Amniotic epithelial cell (primary cell): ENCODE data around the gene CWF19L2.
"Not testable (repeated sequence)": the region's sequence is repeated elsewhere in the genome, so short reads cannot be mapped to it uniquely, and the experiment has no call there.

Source experiments
- DNase-seq: peaks from one replicate; pipeline ENCODE4 v3.0.0-alpha.2; 2010; ENCODE audit warnings: low read depth

The CWF19L2 gene

DNA sequence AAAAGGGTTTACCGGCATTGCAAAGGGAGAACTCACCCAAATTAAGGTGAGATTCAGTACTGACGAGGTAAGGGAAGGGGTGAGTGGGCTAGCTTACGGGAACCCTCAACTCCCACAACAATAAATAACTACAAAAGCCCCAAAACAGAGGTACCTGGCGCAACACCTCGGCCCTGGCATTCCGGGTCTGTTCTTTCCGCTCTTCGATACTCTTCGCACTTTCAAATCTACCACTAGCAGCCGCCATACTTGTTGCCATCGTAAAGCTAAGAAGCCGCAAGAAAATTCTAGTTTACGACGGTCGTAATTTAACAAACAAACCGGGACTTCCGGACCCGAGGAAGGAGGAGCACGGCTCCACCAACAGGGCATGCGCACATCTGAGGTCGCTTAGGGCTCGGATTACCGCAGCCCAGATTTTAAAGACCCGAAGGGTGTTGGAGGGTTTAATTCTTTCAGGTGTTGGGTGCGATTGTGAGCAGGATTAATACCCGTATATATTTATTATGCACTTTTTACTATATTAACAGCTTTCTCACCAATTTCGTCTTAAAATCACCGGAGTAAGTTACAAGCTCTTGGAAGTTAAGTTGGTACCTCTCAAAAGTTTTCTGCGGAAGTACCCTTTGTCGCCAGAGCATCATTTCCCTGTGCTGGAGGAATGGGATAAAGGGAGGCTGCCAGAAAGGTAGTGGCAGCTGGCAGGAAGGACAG, at the start of gene CWF19L2:
CWF19L2 (minus strand) TSS at position 268 of the 714 bp plus-strand sequence; CDS start at position 259, 9 bp downstream.
- peak; percentile 94 for DNase-seq

DNA sequence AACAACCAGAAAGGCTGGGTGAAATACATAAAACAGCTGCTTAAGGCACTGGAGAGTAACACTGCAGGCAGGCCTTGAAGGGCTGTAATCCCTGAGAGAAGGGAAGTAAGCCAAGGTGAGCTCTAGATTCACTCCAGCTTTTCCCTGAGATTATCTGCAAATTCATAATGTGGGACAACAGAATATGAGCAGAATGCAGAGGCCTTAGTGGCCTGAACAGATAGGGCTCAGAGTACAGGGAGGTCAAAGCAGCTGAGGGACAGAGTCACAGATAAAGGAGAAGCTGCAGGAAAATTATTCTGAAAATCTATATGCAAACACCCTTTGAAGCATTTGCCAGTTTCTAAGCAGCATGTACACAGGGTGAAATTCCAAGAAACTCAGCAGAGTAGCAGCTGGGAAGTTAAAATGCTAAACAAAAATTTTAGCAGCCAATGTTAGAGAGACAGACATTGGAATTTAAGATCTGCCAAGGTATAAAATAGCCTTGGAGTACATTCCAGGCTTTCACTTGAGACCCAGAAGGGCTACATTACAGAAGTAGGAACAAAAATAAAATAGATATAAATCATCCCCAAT, 48.1 kb upstream of the CWF19L2 start:
- DNase-seq: no peak

DNA sequence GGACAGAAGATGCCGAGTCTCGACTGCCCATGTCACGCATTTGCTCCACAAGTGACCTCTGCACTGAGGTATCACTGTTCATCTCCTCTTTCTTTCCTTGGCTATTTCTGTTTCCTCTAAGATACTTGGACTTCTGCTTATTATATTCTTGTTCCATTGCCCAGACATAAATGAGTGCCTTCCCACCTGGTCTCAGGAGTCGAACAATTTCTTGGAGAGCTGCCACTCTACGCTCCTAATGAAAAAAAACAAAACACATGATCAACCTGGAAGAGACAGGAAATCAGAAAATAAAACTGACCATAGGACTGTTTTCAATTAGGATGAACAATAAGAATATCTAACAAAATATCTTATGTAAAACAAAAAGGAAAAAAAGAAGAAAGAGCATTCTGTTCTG, 47.4 kb upstream of the CWF19L2 start:
- DNase-seq: no peak

DNA sequence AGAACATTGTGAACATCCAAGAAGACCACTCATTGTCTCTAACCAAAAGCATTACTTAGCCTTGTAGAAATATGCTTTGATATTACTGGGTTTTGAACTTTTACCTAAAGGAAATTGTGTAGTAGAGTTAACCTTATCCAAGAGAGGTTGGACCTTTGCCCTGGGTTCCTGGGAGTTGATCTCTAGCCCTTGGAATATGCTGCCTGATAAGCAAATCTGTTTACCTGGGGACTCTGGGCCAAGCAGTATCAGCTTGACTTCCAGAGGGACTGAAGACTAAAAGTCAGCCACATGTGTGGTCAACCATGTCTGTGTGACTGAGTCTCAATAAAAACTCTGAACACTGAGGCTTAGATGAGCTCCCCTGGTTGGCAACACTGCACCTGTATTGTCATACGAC, 44.1 kb upstream of the CWF19L2 start:
- no peak for DNase-seq

DNA sequence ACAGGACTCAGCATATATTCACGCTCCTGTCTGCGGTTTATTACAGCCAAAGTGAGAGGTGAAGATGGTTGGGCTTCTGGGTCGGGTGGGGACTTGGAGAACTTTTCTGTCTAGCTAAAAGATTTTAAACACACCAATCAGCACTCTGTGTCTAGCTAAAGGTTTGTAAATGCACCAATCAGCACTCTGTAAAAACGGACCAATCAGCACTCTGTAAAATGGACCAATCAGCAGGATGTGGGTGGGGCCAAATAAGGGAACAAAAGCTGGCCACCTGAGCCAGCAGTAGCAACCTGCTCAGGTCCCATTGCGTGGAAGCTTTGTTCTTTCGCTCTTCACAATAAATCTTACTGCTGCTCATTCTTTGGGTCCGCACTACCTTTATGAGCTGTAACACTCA, 39.7 kb upstream of the CWF19L2 start:
- DNase-seq: not testable (repeated sequence)

DNA sequence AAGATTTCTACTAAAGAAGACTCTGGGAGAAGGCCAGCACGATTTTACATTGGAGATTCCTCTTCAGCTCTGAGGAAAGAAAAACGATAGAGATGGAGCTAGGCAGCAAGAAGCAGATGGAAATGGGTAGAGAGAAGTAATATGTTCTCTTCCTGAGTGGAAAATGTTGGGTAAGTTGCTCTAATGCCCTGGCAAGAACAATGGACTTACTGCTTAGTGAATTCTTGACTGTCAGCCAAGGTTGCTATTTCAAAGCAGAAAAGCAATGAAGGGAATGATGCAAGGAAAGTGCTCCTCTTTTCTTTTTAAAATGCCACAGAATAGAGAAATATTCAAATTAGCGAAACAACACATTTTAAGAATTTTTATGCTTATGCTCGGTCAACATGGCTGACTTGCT, 38.4 kb upstream of the CWF19L2 start:
- DNase-seq: peak; percentile 86

DNA sequence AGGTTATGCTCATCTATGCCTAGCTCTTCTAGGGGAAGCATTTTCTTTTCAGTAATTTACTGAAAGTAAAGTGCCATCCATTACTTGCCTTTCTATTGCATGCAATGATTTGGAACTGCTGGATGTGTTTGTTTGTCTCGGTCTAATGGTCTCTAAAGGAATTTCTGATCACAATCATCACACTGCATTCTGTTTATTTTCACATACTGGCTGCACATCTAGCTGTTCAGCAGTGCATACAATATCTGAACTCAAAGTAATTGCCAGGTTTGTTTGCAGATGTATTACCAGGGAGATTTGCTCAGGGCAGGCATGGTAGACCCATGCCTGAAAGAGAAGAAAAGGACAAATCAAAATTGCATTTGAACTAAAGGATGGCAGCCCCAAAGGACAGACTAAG, 36.4 kb upstream of the CWF19L2 start:
- DNase-seq: no peak

DNA sequence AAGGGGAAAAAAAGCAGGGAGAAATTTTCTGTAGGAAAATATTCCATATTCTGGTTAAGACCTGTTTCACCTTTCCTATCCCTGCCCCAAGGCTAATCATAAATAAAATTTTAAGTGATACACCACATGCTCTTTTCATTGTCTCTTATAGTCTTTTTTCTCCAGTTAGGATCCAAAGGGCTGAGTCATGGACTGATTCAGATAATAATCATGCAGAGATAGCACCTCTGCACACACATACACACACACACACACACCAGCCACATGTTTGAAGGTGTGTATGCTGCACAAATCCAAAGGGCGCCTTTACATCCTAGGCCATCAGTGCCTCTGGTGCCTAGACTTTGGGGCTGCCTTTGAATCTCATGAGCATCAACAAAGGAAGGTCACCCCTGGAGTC, 35.5 kb upstream of the CWF19L2 start:
- peak; percentile 66 for DNase-seq

DNA sequence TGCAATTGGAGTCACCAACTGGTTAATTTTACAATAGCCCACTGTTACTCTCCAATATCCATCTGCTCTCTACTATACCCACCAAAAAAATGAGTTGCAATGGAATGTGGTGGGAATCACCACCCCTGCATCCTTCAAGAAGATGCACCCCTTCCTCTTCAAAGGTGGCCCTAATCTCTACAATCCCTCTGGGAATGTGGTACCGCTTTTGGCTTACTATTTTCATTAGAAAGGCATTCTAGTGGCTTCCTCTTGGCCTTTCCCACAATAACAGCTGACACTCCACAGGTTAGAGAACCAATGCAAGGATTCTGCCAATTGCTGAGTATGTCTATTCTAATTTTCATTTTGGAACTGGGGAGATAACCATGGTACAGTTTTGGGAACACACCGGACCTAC, 33.2 kb upstream of the CWF19L2 start:
- no peak for DNase-seq

DNA sequence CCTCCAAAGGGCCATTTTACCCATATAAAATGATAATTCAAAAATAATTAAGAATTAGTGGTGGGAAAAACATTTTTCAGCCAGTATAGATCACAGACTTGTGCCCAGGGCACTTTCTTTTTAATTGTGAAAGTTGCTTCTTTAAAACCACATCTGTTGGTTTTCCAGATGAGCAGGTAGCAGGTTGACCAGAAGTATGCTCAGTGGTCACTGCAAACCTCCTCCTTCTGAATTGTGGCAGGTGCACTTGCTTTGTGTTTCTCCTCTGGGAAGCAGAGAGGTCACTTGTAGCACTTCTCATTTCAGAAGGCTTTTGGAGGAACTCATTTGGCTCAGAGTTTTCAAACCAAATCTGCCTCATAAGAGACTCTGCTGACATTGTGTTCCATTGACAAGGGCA, 24.6 kb upstream of the CWF19L2 start:
- no peak for DNase-seq

DNA sequence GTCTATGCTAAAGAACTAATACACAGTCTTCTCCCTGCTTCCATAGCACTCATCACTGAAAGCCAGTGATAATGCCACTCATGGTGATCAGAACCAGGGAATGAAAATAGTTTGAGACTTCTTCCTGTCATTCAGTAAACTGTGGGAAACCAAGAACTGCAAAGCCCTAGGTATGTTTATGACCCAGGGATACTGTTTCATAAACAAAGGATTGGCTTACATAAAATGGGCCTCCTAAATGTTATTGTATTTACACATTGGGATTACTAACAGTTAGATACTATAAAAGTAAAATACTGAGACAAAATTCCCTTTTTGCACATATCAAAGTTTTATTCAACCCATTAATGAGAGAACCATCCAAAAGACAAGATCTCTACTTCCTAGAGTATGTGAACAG, 21.3 kb upstream of the CWF19L2 start:
- DNase-seq: no peak

DNA sequence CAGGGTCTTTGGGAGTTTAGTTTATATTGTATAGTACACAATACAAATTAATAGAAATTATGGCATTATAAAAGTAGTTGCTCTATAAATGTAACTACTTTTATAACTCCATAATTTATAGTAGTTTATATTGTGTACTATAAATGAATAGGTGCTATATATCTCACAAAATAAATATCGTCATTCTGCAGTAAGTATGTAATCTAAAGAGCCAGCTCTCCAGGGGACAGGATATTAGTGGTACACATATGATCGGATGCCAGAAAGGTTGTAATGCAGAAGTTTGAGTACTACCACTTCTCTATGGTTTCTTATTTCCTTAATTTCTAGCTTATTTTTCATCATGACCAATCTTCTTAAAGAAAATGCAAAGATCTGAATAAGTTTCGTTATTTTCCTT, 20.2 kb upstream of the CWF19L2 start:
- DNase-seq: no peak

DNA sequence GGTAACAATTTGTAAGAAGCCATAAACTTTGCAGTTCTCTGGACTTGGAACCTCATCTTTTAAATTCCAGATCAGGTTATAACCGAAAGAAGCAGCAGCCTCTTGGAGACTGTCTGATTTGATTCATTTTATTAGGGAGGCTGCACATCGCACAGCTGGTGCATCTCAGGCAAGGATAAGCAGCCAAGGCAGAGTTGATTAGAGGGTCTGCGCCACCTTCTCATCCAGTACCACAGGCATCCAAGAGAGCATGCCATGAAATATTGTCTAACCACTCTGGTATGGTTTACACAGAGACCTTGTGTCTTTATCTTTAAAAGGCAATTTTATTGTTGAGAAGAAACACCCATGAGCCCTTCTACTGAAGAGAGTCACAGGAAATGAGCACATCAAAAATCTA, 16.2 kb upstream of the CWF19L2 start:
- no peak for DNase-seq

DNA sequence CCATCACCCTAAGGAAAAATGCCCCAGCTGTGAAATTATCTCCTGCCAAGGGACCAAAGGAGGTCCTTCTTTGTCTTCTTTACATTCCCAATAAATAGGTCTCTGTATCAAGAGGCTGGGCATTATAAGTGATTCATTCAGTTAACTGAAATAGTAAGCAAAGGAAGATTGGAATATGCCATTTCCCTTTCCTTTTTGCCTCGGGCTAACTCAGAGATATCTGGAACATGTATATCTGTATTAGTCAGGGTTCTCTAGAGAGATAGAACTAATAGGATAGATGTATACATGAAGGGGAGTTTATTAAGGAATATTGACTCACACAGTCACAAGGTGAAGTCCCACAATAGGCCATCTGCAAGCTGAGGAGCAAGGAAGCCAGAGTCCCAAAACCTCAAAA, 15.3 kb upstream of the CWF19L2 start:
- DNase-seq: no peak

DNA sequence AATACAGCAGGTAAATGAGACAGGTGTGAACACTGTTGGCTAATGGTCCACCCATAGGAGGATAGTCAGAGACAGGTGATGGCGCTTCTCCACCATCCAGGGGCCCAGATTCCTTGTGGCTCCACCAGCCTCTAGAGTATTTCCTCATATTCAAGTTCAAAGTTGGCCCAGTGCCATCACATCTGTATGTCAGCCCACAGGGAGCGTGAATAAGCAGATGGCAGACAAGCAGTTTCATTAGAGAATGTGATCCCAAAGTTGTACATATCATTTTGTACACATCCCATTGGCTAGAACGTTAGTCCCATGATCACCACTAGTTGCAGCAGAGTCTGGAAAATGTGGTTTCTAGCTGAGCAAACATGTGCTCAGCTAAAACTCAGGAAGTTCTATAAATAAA, 11.0 kb upstream of the CWF19L2 start:
- DNase-seq: peak; percentile 19

DNA sequence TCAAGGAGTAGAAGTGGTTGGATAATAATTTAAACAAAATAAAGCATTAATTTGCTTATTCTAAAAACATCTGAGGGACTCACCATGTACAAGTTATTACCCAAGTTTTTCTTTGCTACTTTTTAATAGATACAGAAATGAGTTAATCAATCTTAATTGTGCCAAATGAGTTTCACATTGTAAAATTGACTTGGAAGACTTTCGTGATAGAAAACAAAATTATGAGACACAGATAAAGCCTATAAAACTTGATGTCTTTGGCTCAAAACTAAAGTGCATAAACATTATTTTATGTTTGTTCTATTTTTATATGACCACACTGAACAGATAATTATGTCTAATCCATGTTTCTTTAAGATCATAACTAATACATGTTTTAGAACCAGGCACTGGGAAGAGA, 10.1 kb upstream of the CWF19L2 start:
- DNase-seq: no peak

DNA sequence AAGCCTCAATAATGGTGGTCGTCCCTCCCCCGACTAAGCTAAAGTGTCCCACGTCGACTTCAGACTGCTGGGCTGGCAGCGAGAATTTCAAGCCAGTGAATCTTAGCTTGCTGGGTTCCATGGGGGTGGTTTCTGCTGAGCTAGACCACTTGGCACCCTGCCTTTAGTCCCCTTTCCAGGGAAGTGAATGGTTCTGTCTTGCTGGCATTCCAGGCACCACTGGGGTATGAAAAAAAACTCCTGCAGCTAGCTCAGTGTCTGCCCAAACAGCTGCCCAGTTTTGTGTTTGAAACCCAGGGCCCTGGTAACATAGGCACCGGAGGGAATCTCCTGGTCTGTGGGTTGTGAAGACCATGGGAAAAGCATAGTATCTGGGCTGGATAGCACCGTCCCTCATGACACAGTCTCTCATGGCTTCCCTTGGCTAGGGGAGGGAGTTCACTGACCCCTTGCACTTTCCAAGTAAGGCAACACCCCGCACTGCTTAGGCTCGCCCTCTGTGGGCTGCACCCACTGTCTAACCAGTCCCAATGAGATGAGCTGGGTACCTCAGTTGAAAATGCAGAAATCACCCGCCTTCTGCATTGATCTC, 8.7 kb upstream of the CWF19L2 start:
- not testable (repeated sequence) for DNase-seq

DNA sequence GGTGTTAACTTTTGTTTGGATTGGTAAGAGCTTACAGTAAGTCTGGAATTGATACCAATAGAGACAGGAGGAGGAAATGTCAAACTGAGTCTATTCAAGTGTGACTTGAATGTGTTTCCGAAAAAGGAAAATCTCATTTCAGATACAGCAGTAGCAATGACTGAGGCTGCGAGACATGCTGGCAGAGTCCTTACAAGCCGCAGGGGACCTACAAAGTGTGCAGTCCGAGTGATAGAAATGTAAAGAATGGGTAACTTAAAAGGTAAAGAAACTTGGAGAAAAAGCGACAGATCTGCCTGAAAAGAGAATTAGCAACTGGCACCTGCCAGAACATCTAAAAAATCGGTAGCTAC, 444 bp downstream of the CWF19L2 start:
- DNase-seq: peak; percentile 1

DNA sequence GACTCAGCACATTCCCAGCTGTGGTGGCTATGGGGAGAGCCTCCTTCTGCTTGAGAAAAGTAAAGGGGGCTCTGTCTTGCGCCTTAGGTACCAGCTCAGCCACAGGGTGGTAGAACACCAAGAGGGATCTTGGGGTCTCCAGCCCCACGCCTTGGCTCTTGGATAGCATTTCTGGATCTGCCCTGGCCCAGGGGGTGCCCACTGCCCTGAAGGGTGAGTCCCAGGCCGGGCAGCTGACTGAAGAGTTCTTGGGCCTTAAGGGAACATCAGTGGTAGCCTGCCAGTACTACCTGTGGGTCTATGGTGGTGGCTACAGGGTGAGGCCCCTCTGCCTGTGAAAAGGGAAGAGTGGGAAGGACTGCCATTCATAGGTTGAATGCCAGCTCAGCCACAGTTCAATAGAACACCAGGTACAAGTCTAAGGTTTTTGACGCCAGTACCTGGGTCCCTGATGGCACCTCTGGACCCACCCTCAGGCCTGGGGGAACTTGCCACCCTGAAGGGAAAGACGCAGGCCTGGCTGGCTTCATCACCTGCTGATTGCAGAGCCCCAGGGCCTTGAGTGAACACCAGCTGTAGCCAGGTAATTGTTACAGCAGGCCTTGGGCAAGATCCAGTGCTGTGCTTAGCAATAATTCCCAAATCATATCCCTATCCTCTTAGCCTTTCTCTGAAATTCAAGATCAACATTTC, 3.9 kb downstream of the CWF19L2 start:
- no peak for DNase-seq

DNA sequence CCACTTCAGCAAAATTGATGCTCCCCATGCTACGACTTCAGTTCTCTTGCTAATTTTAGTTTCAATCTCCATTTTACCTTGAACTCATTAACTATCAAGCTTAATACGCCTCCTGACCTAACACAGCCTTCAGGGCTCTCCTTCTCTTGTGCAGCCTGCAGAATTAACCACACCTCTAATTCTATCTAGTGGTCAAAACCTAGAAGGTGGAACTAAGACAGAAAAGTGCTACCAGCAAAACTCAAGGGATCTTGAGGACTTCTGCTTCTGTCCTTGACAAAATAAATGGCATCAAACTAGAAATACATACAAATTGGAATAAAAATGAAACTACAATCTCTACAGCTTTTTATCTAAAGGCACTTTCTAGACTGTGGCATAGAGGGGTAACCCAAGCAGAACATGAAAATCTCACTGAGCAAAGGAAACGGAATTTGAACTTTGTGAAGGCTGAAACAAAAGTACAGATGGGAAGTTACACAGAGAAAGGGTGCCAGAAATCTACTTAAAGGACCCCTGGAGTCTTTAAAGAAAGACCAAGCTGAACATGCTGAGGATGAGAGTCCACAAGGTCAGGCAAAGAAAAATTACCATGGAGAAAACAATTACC, 10.7 kb downstream of the CWF19L2 start:
- DNase-seq: no peak

DNA sequence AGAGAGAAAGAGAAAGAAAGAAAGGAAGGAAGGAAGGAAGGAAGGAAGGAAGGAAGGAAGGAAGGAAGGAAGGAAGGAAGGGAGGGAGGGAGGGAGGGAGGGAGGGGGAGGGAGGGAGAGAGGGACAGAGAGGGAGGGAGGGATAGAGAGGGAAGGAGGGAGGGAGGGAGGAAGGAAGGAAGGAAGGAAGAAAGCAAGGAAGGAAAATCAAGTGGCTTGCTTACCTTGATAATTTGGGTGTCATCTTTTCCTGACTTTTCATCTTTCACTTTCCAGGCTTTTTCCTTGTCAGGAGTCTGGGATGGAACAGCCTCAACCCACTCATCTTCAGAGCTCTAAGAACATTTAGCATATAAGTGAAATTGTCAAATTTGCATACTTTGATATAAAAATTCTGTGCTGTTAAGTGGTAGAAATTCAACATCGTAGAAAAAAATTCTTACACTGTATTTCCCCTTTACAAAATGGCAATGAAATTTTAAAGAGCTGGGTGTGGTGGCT, 14.9 kb downstream of the CWF19L2 start:
- DNase-seq: no peak

DNA sequence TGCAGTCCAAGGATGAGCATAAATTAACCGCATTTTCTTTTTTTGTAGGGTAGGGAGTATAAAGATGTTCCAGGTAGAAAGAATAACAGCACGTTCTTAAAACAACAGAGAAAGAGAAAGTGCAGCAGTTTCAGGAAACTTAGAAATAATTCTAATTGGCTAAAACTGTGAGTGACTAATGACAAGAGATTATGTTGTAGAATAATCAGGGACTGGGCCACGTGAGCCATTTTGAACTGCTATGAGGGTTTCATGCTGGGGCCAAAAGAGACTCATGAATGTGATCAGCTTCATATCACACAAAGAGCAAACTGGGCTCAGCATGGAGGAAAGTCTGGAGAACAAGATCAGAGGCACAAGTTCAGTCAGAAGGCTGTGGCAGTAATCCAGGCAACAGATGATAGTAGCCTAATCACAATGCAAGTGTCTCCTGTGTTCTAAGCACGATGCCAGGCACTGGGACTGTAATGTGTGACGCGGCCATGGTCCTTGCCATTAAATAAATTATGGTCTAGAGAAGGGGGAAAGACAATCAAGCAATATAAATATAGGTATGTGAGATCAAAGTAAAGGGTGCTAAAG, 17.9 kb downstream of the CWF19L2 start:
- DNase-seq: no peak
